ENCODE data around the gene DPF3. TPM values are rescaled to one million over a fixed set of nuclear protein-coding genes. Genes with fewer than 3 reads are reported as not detected.

Gene DPF3
- total and polyA plus RNA-seq, 2 of the 13 experiments (the other 11 are each of a cell fraction or from before 2014, with no cell fraction given): 0.09 to 0.60 TPM

- peak; percentile 90 for TF ChIP-seq ZNF362 (CRISPR knock-in tag; IDR thresholded peaks at IDR 0.05; ENCODE audit: borderline replicate concordance)
- TF ChIP-seq NFRKB (IDR thresholded peaks at IDR 0.05): no peak
- TF ChIP-seq ZNF143 (CRISPR knock-in tag; IDR thresholded peaks at IDR 0.05): no peak
- TF ChIP-seq NAIF1 (CRISPR knock-in tag; IDR thresholded peaks at IDR 0.05; ENCODE audit: borderline replicate concordance): no peak
- TF ChIP-seq ZNF18 (CRISPR knock-in tag; IDR thresholded peaks at IDR 0.05; ENCODE audit: insufficient replicate concordance): peak; percentile 94
- no peak for TF ChIP-seq ZC3H4 (CRISPR knock-in tag; IDR thresholded peaks at IDR 0.05; ENCODE audit: borderline replicate concordance)
- TF ChIP-seq ZMYM3 (CRISPR knock-in tag; IDR thresholded peaks at IDR 0.05): peak; percentile 93
- TF ChIP-seq ZNF850 (CRISPR knock-in tag; conservative IDR thresholded peaks at IDR 0.05): no peak
- peak; percentile 62; the same call in 1 of the 2 replicates for TF ChIP-seq CREM (IDR thresholded peaks at IDR 0.05)
- TF ChIP-seq CREM (CRISPR knock-in tag; IDR thresholded peaks at IDR 0.05): no peak
- no peak for TF ChIP-seq ZNF446 (CRISPR knock-in tag; IDR thresholded peaks at IDR 0.05)
- peak; percentile 73 for TF ChIP-seq TBL1XR1 (IDR thresholded peaks at IDR 0.05; ENCODE audit: borderline replicate concordance, low read length, partially characterized antibody)
- no peak for TF ChIP-seq ZNF639 (CRISPR knock-in tag; conservative IDR thresholded peaks at IDR 0.05)
- TF ChIP-seq RARA (CRISPR knock-in tag; IDR thresholded peaks at IDR 0.05): peak; percentile 78
- peak; percentile 71; the same call in 1 of the 2 replicates for TF ChIP-seq MEF2D (CRISPR knock-in tag; IDR thresholded peaks at IDR 0.05)
- peak; percentile 58; the same call in 1 of the 2 replicates for TF ChIP-seq ETV5 (CRISPR knock-in tag; IDR thresholded peaks at IDR 0.05; ENCODE audit: borderline replicate concordance)
- peak; percentile 68; the same call in 1 of the 2 replicates for TF ChIP-seq ZNF121 (CRISPR knock-in tag; IDR thresholded peaks at IDR 0.05)
- TF ChIP-seq HDAC2 (CRISPR knock-in tag; IDR thresholded peaks at IDR 0.05): peak; percentile 53; the same call in 1 of the 2 replicates
- no peak for TF ChIP-seq WIZ (CRISPR knock-in tag; IDR thresholded peaks at IDR 0.05)
- TF ChIP-seq ZNF746 (CRISPR knock-in tag; IDR thresholded peaks at IDR 0.05): peak; percentile 85; the same call in 1 of the 2 replicates
- peak; percentile 79 for TF ChIP-seq ZNF3 (CRISPR knock-in tag; IDR thresholded peaks at IDR 0.05)
- TF ChIP-seq JUN (CRISPR knock-in tag; IDR thresholded peaks at IDR 0.05): 0 out of 2 replicates have a peak, but pooled peaks have one; percentile 34
- TF ChIP-seq NCOA2 (CRISPR knock-in tag; IDR thresholded peaks at IDR 0.05): 0 out of 2 replicates have a peak, but pooled peaks have one; percentile 24
- TF ChIP-seq SKI (IDR thresholded peaks at IDR 0.05; ENCODE audit: partially characterized antibody): peak; percentile 82
- 0 out of 2 replicates have a peak, but pooled peaks have one; percentile 26 for TF ChIP-seq ZSCAN31 (CRISPR knock-in tag; IDR thresholded peaks at IDR 0.05; ENCODE audit: low read depth)
- TF ChIP-seq PRPF4 (IDR thresholded peaks at IDR 0.05; ENCODE audit: low read depth, low read length, poor library complexity, severe bottlenecking): no peak
- 0 out of 2 replicates have a peak, but pooled peaks have one; percentile 26 for TF ChIP-seq ZSCAN25 (CRISPR knock-in tag; IDR thresholded peaks at IDR 0.05)
- 0 out of 2 replicates have a peak, but pooled peaks have one; percentile 12 for TF ChIP-seq FOXO1 (CRISPR knock-in tag; IDR thresholded peaks at IDR 0.05)
These were observed 112.1 kb downstream of the DPF3 start (continued) for GRCh38 chr14:72781561-72782508.
